HCT116 (cell line): ENCODE measurements around the gene ERC2. TPM values are rescaled to one million over a fixed set of nuclear protein-coding genes. Genes with fewer than 3 reads are reported as not detected.

Experiments used
- ATAC-seq: fragments of 200-7000 bp; cut with Tn5 transposase; 2 replicates; pipeline ENCODE4 v1.9.1; 2020; ENCODE audit warnings: mild to moderate bottlenecking, moderate library complexity
- BruUV-seq: library from RNA; stranded (reverse); fragments of 400-500 nt; replicated peaks from 2 replicates; lab custom pipeline; 2021; lab: Mats Ljungman, UMichigan
- CTCF ChIA-PET: fragments of 300-600 bp; sonication (Branson Sonifier 250); formaldehyde crosslinking; loops from one replicate; lab custom pipeline; 2021; ENCODE audit warnings: antibody characterized with exemption; lab: Charles Lee
- POLR2A ChIA-PET: fragments of 300-600, 350-600 bp; sonication (Branson Sonifier 250); formaldehyde crosslinking; loops from one replicate; lab custom pipeline; 2021; ENCODE audit warnings: antibody characterized with exemption; lab: Charles Lee
- RAD21 ChIA-PET, 2 experiments: fragments of 300-600 bp; sonication (Branson Sonifier 250); formaldehyde crosslinking; loops; one replicate each; lab custom pipeline; 2023; ENCODE audit warnings: low total read pairs in 2 of 2; ENCODE audit not compliant: uncharacterized antibody in 2 of 2, unreplicated experiment in 2 of 2, low non-redundant PET in 1 of 2; lab: Charles Lee
- DNase-seq: peaks from one replicate; pipeline ENCODE4 v3.0.0-alpha.2; 2010; ENCODE audit warnings: low read depth, low spot score
- H2AFZ ChIP-seq: fragments of 200-600 bp; shearing (Covaris generic), sonication (generic); 2 replicates; pipeline ENCODE4 v1.6.1; 2017; ENCODE audit warnings: low read depth, mixed run types, mixed read lengths, antibody characterized with exemption, low read length; ENCODE audit not compliant: poor library complexity, severe bottlenecking
- H3K27ac ChIP-seq: 2 replicates; pipeline ENCODE4 v1.5.1; 2012; ENCODE audit warnings: low read depth, low read length
- H3K27me3 ChIP-seq: fragments of 200-600 bp; sonication (generic); 2 replicates; pipeline ENCODE4 v1.6.1; 2016; ENCODE audit warnings: mixed run types, low read length, mixed read lengths; ENCODE audit not compliant: insufficient read depth
- H3K36me3 ChIP-seq, 2 experiments: fragments of 200-500 bp in 1 of 2; fragments of 200-600 bp in 1 of 2; sonication (Bioruptor generic) in 1 of 2; sonication (generic) in 1 of 2; 2 replicates each; pipeline versions ENCODE4 v1.5.1 to v1.6.1; 2014 to 2016; ENCODE audit warnings: low read length in 2 of 2, inconsistent platforms in 1 of 2, mixed read lengths in 1 of 2, mixed run types in 1 of 2; ENCODE audit not compliant: insufficient read depth in 2 of 2, control insufficient read depth in 1 of 2
- H3K4me1 ChIP-seq, 2 experiments: fragments of 200-600 bp in 1 of 2; sonication (generic) in 1 of 2; 2 replicates each; pipeline versions ENCODE4 v1.5.1 to v1.6.1; 2012 to 2017; ENCODE audit warnings: low read length in 2 of 2, inconsistent platforms in 1 of 2, mild to moderate bottlenecking in 1 of 2, mixed read lengths in 1 of 2, mixed run types in 1 of 2, moderate library complexity in 1 of 2; ENCODE audit not compliant: insufficient read depth in 2 of 2, control insufficient read depth in 1 of 2
- H3K4me2 ChIP-seq: fragments of 200-600 bp; sonication (generic); 2 replicates; pipeline ENCODE4 v1.6.1; 2017; ENCODE audit warnings: mixed run types, low read length, mixed read lengths
- H3K4me3 ChIP-seq, 2 experiments: fragments of 200-600 bp in 1 of 2; sonication (generic) in 1 of 2; replicated peaks in 1 of 2; 2 replicates each; pipeline ENCODE4 v1.5.1; 2011 to 2016; ENCODE audit warnings: low read length in 2 of 2, control low read depth in 1 of 2, low read depth in 1 of 2, mild to moderate bottlenecking in 1 of 2, mixed read lengths in 1 of 2, mixed run types in 1 of 2
- H3K79me2 ChIP-seq: fragments of 200-600 bp; sonication (generic); 2 replicates; pipeline ENCODE4 v1.6.1; 2017; ENCODE audit warnings: mild to moderate bottlenecking, mixed run types, low read length, moderate library complexity, mixed read lengths; ENCODE audit not compliant: insufficient read depth
- H3K9ac ChIP-seq: fragments of 200-600 bp; sonication (generic); 2 replicates; pipeline ENCODE4 v1.6.1; 2016; ENCODE audit warnings: low read length, mixed read lengths
- H3K9me2 ChIP-seq: fragments of 200-600 bp; sonication (generic), shearing (Covaris generic); 2 replicates; pipeline ENCODE4 v1.6.1; 2017; ENCODE audit warnings: mixed run types, mild to moderate bottlenecking, moderate library complexity; ENCODE audit not compliant: insufficient read depth
- H3K9me3 ChIP-seq, 2 experiments: fragments of 200-500 bp in 1 of 2; fragments of 200-600 bp in 1 of 2; sonication (Bioruptor generic) in 1 of 2; sonication (generic) in 1 of 2; 2 replicates each; pipeline ENCODE4 v1.6.1; 2014 to 2017; ENCODE audit warnings: low read length in 2 of 2, mixed read lengths in 2 of 2, inconsistent platforms in 1 of 2, low read depth in 1 of 2, mild to moderate bottlenecking in 1 of 2, mixed run types in 1 of 2, moderate library complexity in 1 of 2; ENCODE audit not compliant: control insufficient read depth in 1 of 2, insufficient read depth in 1 of 2
- H4K20me1 ChIP-seq: fragments of 200-600 bp; sonication (generic), shearing (Covaris generic); 2 replicates; pipeline ENCODE4 v1.6.1; 2017; ENCODE audit warnings: mixed run types, mild to moderate bottlenecking, moderate library complexity; ENCODE audit not compliant: insufficient read depth
- CBX3 ChIP-seq: IDR thresholded peaks from 2 replicates; pipeline ENCODE4 v1.6.1; 2012; ENCODE audit warnings: low read depth
- CEBPB ChIP-seq: IDR thresholded peaks from 2 replicates; pipeline ENCODE4 v1.6.1; 2012; ENCODE audit warnings: low read depth
- EGR1 ChIP-seq: IDR thresholded peaks from 2 replicates; pipeline ENCODE4 v1.6.1; 2012; ENCODE audit warnings: low read depth
- EZH2 ChIP-seq: fragments of 200-600 bp; sonication (generic); IDR thresholded peaks from 2 replicates; pipeline ENCODE4 v1.6.1; 2017; ENCODE audit warnings: antibody characterized with exemption, mixed run types
- EZH2phosphoT487 ChIP-seq: fragments of 200-600 bp; IDR thresholded peaks from 2 replicates; pipeline ENCODE4 v1.6.1; 2018; ENCODE audit warnings: antibody characterized with exemption, borderline replicate concordance
- FOSL1 ChIP-seq: IDR thresholded peaks from 2 replicates; pipeline ENCODE4 v1.6.1; 2012; ENCODE audit warnings: low read depth
- JUND ChIP-seq: IDR thresholded peaks from 2 replicates; pipeline ENCODE4 v1.6.1; 2012
- POLR2A ChIP-seq: IDR thresholded peaks from 2 replicates; pipeline ENCODE4 v1.7.0; 2011; ENCODE audit warnings: borderline replicate concordance; ENCODE audit not compliant: insufficient read depth, insufficient read length; ENCODE audit errors: extremely low read depth
- POLR2AphosphoS5 ChIP-seq: IDR thresholded peaks from 2 replicates; pipeline ENCODE4 v1.6.1; 2011; ENCODE audit warnings: mild to moderate bottlenecking, low read depth, low read length, moderate library complexity
- RAD21 ChIP-seq: IDR thresholded peaks from 2 replicates; pipeline ENCODE4 v1.6.1; 2012; ENCODE audit warnings: low read depth, mild to moderate bottlenecking
- SIN3A ChIP-seq: IDR thresholded peaks from 2 replicates; pipeline ENCODE4 v1.6.1; 2012; ENCODE audit warnings: low read depth
- SRF ChIP-seq: IDR thresholded peaks from 2 replicates; pipeline ENCODE4 v1.6.1; 2012; ENCODE audit warnings: low read depth
- TCF7L2 ChIP-seq: IDR thresholded peaks from 2 replicates; pipeline ENCODE4 v1.7.0; 2011; ENCODE audit warnings: borderline replicate concordance, inconsistent platforms; ENCODE audit not compliant: insufficient read depth, insufficient read length; ENCODE audit errors: extremely low read depth
- YY1 ChIP-seq: IDR thresholded peaks from 2 replicates; pipeline ENCODE4 v1.6.1; 2011; ENCODE audit warnings: low read length, low read depth, moderate library complexity, mild to moderate bottlenecking; ENCODE audit not compliant: insufficient replicate concordance; ENCODE audit errors: extremely low read depth
- ZFX ChIP-seq: fragments of 450-650 bp; IDR thresholded peaks from 2 replicates; pipeline ENCODE4 v1.6.1; 2017
- intact Hi-C: fragments of 100-400 bp; cut with micrococcal nuclease; formaldehyde crosslinking; loops from 2 replicates; pipeline ENCODE4 v1.10.0; 2022
- total RNA-seq: library from RNA; stranded (reverse); gene quantifications from one replicate; pipeline ENCODE4 v1.2.1, GENCODE V29; 2021; ENCODE audit not compliant: unreplicated experiment
- TF ChIP-seq, protein P1 (sequence below), 3 experiments: fragments of 200-600 bp in 1 of 3; sonication (generic) in 1 of 3; IDR thresholded peaks in 2 of 3; conservative IDR thresholded peaks in 1 of 3; 2 replicates each; pipeline ENCODE4 v1.5.1; 2012 to 2017; ENCODE audit warnings: low read depth in 2 of 3, low read length in 2 of 3, antibody characterized with exemption in 1 of 3, borderline replicate concordance in 1 of 3, control low read depth in 1 of 3, mild to moderate bottlenecking in 1 of 3, mixed read lengths in 1 of 3, mixed run types in 1 of 3, moderate library complexity in 1 of 3; ENCODE audit not compliant: insufficient read depth in 1 of 3
- TF ChIP-seq, protein P2 (sequence below): IDR thresholded peaks from 2 replicates; pipeline ENCODE4 v1.6.1; 2012
- TF ChIP-seq, protein P3 (sequence below): IDR thresholded peaks from 2 replicates; pipeline ENCODE4 v1.6.1; 2012

The ERC2 gene
- total RNA-seq, 1 experiment from 2014 or later, result not detected

DNA sequence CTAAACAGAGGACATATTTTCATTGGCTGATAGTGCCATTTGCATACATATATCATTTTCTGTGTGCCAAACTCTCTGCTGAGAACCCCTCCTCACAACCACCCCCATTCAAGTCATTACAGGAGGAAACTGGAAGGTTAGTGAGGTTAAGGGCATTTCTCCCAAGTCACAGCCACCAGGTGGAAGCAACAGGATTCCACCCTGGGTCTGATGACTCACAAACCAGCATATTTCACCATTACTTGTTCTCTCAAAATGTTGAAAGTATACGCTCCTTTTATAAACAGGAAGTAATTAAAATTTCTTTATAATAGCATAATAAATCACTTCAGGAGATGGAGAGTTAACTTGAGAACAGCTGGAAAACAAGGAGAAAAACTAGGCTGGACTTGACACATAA lies 582.5 kb downstream of the ERC2 start:
- Histone ChIP-seq H3K27ac (no peak overlapping the region), H3K4me1 (no peaks in the 10 kb centered on the region), H2AFZ (no peak overlapping the region), H3K4me2 (no peak overlapping the region), H3K4me3 (no peak overlapping the region), H3K27me3 (no peaks in the 10 kb centered on the region), H3K79me2 (no peaks in the 10 kb centered on the region), H3K36me3 (no peaks in the 10 kb centered on the region), H3K9ac (no peak overlapping the region), H3K9me2 (no peaks in the 10 kb centered on the region), H4K20me1 (no peaks in the 10 kb centered on the region), H3K9me3 (no peaks in the 10 kb centered on the region; a peak in 2 of 4 replicates)
- no peak for DNase-seq
- POLR2A ChIA-PET, result no interaction called here
- no TSS peak for BruUV-seq
- no peak for ATAC-seq
- RAD21 ChIA-PET, result no interaction called here
- CTCF ChIA-PET, result interaction anchor here (0.6 kb wide), 1 partner anchor 671 kb away, joined by 5 read pairs; the partner anchor contains the start of gene CCDC66
- TF ChIP-seq POLR2AphosphoS5 (no peak), EZH2phosphoT487 (no peak), POLR2A (no peak), JUND (no peak), TCF7L2 (no peak), CBX3 (no peak)
- intact Hi-C loops, result no loop called here

DNA sequence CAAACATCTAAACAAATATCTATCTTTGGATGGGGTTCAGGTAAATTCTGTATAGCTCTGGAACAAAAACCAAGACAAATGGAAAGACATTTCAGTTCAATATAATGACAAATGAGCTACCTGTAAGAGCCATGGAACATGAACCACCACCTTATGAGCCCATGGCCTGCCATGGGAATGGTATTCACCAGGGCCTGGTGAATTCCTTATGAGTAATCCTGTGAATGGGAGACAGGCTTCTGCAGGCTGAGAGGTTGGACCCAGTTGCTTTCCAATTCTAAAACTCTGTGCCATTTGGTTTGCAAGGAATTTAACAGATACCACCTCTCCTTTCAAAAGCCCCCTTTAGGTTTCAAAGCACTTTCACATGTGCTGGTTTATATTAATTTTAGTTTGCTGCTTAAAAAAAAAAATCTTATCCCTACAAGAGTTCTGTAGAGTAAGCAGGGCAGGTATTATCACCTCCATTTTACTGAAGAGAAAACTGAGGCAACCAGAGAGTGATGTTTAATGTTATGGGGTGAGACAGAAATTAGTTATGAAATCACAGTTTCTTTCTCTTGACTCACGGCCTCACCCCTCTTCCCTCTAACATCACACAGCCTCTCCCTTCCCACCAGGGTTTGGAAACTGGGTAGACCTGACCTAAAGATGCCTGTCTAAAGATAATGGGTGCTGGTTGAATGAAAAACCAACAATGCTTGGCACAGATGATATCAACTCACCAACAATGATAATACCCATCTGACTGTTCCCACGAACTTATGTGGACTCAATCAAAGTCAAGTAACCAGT lies 583.6 kb downstream of the ERC2 start:
- Histone ChIP-seq H3K27me3 (no peaks in the 10 kb centered on the region), H3K4me3 (no peak overlapping the region), H3K9me2 (no peaks in the 10 kb centered on the region), H4K20me1 (no peaks in the 10 kb centered on the region), H3K9me3 (no peaks in the 10 kb centered on the region; a peak in 1 of 4 replicates), H2AFZ (no peak overlapping the region), H3K36me3 (no peaks in the 10 kb centered on the region), H3K4me1 (no peaks in the 10 kb centered on the region), H3K9ac (no peak overlapping the region), H3K27ac (no peak overlapping the region), H3K79me2 (no peaks in the 10 kb centered on the region), H3K4me2 (no peak overlapping the region)
- intact Hi-C loops, result no loop called here
- no TSS peak for BruUV-seq
- ChIA-PET RAD21 (no interaction called here), CTCF (no interaction called here), POLR2A (no interaction called here)
- ATAC-seq (no peak), DNase-seq (no peak)
- no peak for TF ChIP-seq POLR2AphosphoS5
- TF ChIP-seq SRF, result no peak
- TF ChIP-seq FOSL1, result no peak
- TF ChIP-seq RAD21, result no peak
- TF ChIP-seq, protein P1, sequence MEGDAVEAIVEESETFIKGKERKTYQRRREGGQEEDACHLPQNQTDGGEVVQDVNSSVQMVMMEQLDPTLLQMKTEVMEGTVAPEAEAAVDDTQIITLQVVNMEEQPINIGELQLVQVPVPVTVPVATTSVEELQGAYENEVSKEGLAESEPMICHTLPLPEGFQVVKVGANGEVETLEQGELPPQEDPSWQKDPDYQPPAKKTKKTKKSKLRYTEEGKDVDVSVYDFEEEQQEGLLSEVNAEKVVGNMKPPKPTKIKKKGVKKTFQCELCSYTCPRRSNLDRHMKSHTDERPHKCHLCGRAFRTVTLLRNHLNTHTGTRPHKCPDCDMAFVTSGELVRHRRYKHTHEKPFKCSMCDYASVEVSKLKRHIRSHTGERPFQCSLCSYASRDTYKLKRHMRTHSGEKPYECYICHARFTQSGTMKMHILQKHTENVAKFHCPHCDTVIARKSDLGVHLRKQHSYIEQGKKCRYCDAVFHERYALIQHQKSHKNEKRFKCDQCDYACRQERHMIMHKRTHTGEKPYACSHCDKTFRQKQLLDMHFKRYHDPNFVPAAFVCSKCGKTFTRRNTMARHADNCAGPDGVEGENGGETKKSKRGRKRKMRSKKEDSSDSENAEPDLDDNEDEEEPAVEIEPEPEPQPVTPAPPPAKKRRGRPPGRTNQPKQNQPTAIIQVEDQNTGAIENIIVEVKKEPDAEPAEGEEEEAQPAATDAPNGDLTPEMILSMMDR (IDR thresholded peaks at IDR 0.05 in 2 of 3, conservative IDR thresholded peaks at IDR 0.05 in 1 of 3; ENCODE audit: borderline replicate concordance in 1 of 3, insufficient read depth in 1 of 3, low read depth in 2 of 3, low read length in 2 of 3), result no peak
- TF ChIP-seq YY1, result no peak
- TF ChIP-seq CEBPB, result no peak
- no peak for TF ChIP-seq ZFX
- no peak for TF ChIP-seq POLR2A
- TF ChIP-seq EZH2, result no peak
- no peak for TF ChIP-seq CBX3
- no peak for TF ChIP-seq SIN3A
- TF ChIP-seq JUND, result no peak
- no peak for TF ChIP-seq EGR1
- TF ChIP-seq, protein P2, sequence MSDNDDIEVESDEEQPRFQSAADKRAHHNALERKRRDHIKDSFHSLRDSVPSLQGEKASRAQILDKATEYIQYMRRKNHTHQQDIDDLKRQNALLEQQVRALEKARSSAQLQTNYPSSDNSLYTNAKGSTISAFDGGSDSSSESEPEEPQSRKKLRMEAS, result no peak
- TF ChIP-seq, protein P3, sequence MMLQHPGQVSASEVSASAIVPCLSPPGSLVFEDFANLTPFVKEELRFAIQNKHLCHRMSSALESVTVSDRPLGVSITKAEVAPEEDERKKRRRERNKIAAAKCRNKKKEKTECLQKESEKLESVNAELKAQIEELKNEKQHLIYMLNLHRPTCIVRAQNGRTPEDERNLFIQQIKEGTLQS, result no peak
- no peak for TF ChIP-seq EZH2phosphoT487
